A549 (cell line): ENCODE measurements around the gene EMILIN1. TPM values are rescaled to one million over a fixed set of nuclear protein-coding genes. Genes with fewer than 3 reads are reported as not detected.
A peak's percentile ranks its signal among the peaks of the same experiment; 100 is the strongest.

Experiments
- ATAC-seq, 2 experiments: fragments of 200-7000 bp in 1 of 2; fragments of >200 bp in 1 of 2; cut with Nextera tagmentation in 1 of 2; cut with Tn5 transposase in 1 of 2; 3 replicates each; pipeline versions ENCODE4 v1.8.0 to v1.9.1; 2018 to 2020; ENCODE audit warnings: mild to moderate bottlenecking in 1 of 2, moderate library complexity in 1 of 2
- CTCF ChIA-PET: fragments of 300-600 bp; sonication (Branson Sonifier 250); formaldehyde crosslinking; extraction: SDS; loops from one replicate; lab custom pipeline; 2021; ENCODE audit warnings: antibody characterized with exemption, inconsistent platforms; lab: Yijun Ruan, JAX
- POLR2A ChIA-PET: fragments of 350-600 bp; formaldehyde crosslinking; extraction: SDS; loops from one replicate; lab custom pipeline; 2021; ENCODE audit warnings: antibody characterized with exemption, inconsistent platforms; lab: Yijun Ruan, JAX
- DNase-seq, 2 experiments: peaks; one replicate each; pipeline versions ENCODE4 v3.0.0 to v3.0.0-alpha.2; 2011 to 2016; ENCODE audit warnings: low read depth in 1 of 2, low spot score in 1 of 2
- FAIRE-seq: peaks from 2 replicates; lab custom pipeline; 2011; peaks lifted over from hg19 to GRCh38; lab: Jason Lieb, UNC
- H3K27ac ChIP-seq, 2 experiments: fragments of >200 bp; sonication (Bioruptor Twin); formaldehyde crosslinking; 3 replicates each; pipeline ENCODE4 v1.5.1; 2016 to 2017
- H3K4me1 ChIP-seq: fragments of >200 bp; sonication (Bioruptor Twin); formaldehyde crosslinking; 3 replicates; pipeline ENCODE4 v1.6.1; 2016
- H3K4me2 ChIP-seq: fragments of >200 bp; sonication (Bioruptor Twin); formaldehyde crosslinking; 3 replicates; pipeline ENCODE4 v1.6.1; 2016
- H3K4me3 ChIP-seq: fragments of >200 bp; sonication (Bioruptor Twin); formaldehyde crosslinking; 3 replicates; pipeline ENCODE4 v1.5.1; 2016
- H3K9me3 ChIP-seq: fragments of >200 bp; sonication (Bioruptor Twin); formaldehyde crosslinking; 3 replicates; pipeline ENCODE4 v1.6.1; 2016
- BHLHE40 ChIP-seq: IDR thresholded peaks from 2 replicates; pipeline ENCODE4 v1.6.1; 2012; ENCODE audit warnings: low read depth, low read length, inconsistent platforms
- CTCF ChIP-seq: fragments of >200 bp; sonication (Bioruptor Twin); formaldehyde crosslinking; IDR thresholded peaks from 3 replicates; pipeline ENCODE4 v1.5.1; 2016
- E2F6 ChIP-seq: IDR thresholded peaks from 2 replicates; pipeline ENCODE4 v1.6.1; 2012; ENCODE audit warnings: low read depth, borderline replicate concordance
- EHF ChIP-seq: fragments of 250-450 bp; sonication (Bioruptor Pico); IDR thresholded peaks from 2 replicates; pipeline ENCODE4 v1.5.0; 2020; ENCODE audit warnings: mild to moderate bottlenecking
- EHMT2 ChIP-seq: fragments of 200-600 bp; sonication (generic); IDR thresholded peaks from 2 replicates; pipeline ENCODE4 v1.6.1; 2016; ENCODE audit warnings: antibody characterized with exemption, low read depth, mild to moderate bottlenecking, moderate library complexity
- GATA3 ChIP-seq: IDR thresholded peaks from 2 replicates; pipeline ENCODE4 v1.6.1; 2012; ENCODE audit warnings: borderline replicate concordance
- HMGXB4 ChIP-seq: fragments of 250-450 bp; sonication (Bioruptor Pico); IDR thresholded peaks from 2 replicates; pipeline ENCODE4 v1.5.0; 2021; ENCODE audit warnings: mild to moderate bottlenecking, moderate library complexity, borderline replicate concordance
- HOXB13 ChIP-seq: fragments of 250-450 bp; sonication (Bioruptor Pico); IDR thresholded peaks from 2 replicates; pipeline ENCODE4 v1.5.0; 2020; ENCODE audit warnings: low read depth, mild to moderate bottlenecking, moderate library complexity
- HOXB5 ChIP-seq: fragments of 250-450 bp; sonication (Bioruptor Pico); IDR thresholded peaks from 2 replicates; pipeline ENCODE4 v1.5.0; 2020; ENCODE audit warnings: mild to moderate bottlenecking, moderate library complexity
- JUN ChIP-seq, 2 experiments: fragments of >200 bp; sonication (Bioruptor Twin); formaldehyde crosslinking; IDR thresholded peaks; 2 replicates in 1 of 2; 3 replicates in 1 of 2; pipeline ENCODE4 v1.6.1; 2016 to 2017
- JUNB ChIP-seq: fragments of >200 bp; sonication (Bioruptor Twin); formaldehyde crosslinking; IDR thresholded peaks from 2 replicates; pipeline ENCODE4 v1.6.1; 2016
- KDM1A ChIP-seq: fragments of 200-600 bp; sonication (generic); IDR thresholded peaks from 2 replicates; pipeline ENCODE4 v1.6.1; 2016; ENCODE audit warnings: low read depth, mild to moderate bottlenecking
- MAX ChIP-seq: IDR thresholded peaks from 2 replicates; pipeline ENCODE4 v1.6.1; 2012
- NFE2L2 ChIP-seq: fragments of 150-350 bp; conservative IDR thresholded peaks from 2 replicates; pipeline ENCODE4 v1.6.1; 2014; ENCODE audit warnings: low read length
- PHF8 ChIP-seq: fragments of 200-600 bp; sonication (generic); IDR thresholded peaks from 2 replicates; pipeline ENCODE4 v1.6.1; 2016; ENCODE audit warnings: low read depth, mild to moderate bottlenecking, antibody characterized with exemption, moderate library complexity, borderline replicate concordance
- POLR2AphosphoS2 ChIP-seq: conservative IDR thresholded peaks from 2 replicates; pipeline ENCODE4 v1.6.1; 2012; ENCODE audit warnings: low read length, improper control_type of control experiment, inconsistent platforms
- RARB ChIP-seq: fragments of 250-450 bp; sonication (Bioruptor Pico); IDR thresholded peaks from 2 replicates; pipeline ENCODE4 v1.8.0; 2021; ENCODE audit warnings: mild to moderate bottlenecking, moderate library complexity
- RCOR1 ChIP-seq: fragments of 150-350 bp; IDR thresholded peaks from 2 replicates; pipeline ENCODE4 v1.6.1; 2014; ENCODE audit warnings: antibody characterized with exemption, low read length, low read depth
- RFX5 ChIP-seq: fragments of 450-650 bp; IDR thresholded peaks from 2 replicates; pipeline ENCODE4 v1.7.1; 2014; ENCODE audit warnings: antibody characterized with exemption, mild to moderate bottlenecking, moderate library complexity
- TFCP2L1 ChIP-seq: fragments of 250-450 bp; sonication (Bioruptor Pico); IDR thresholded peaks from 2 replicates; pipeline ENCODE4 v1.5.0; 2021; ENCODE audit warnings: mild to moderate bottlenecking
- TP53 ChIP-seq: fragments of 250-450 bp; sonication (Bioruptor Pico); IDR thresholded peaks from 2 replicates; pipeline ENCODE4 v1.5.0; 2021; ENCODE audit warnings: mild to moderate bottlenecking, moderate library complexity
- ZC3H11A ChIP-seq: fragments of 450-650 bp; IDR thresholded peaks from 2 replicates; pipeline ENCODE4 v1.6.1; 2014; ENCODE audit warnings: antibody characterized with exemption, mild to moderate bottlenecking
- WGBS: methylation state at CpG from one replicate; pipeline ENCODE4 v1.1.6; 2017; ENCODE audit errors: missing lambda C conversion rate; 5-methylcytosine and 5-hydroxymethylcytosine counted together
- polyA plus RNA-seq, 4 experiments: library from polyadenylated mRNA; depleted of rRNA in 3 of 4; stranded (reverse); fragments of >200 nt; fragmentation: RNase III in 1 of 4; extraction: RNeasy Plus Mini Kit Qiagen cat#74134 plus additional on column Dnase treatment in 1 of 4; gene quantifications; 2 replicates in 3 of 4; 3 replicates in 1 of 4; pipeline ENCODE4 v1.2.3, GENCODE V29; 2011 to 2017

Gene EMILIN1
- polyA plus RNA-seq, 2 of the 4 experiments (the other 2 are of a cell fraction) = 0.13 to 0.49 TPM

GRCh38 chr2:27076323-27076722, 2.1 kb upstream of the EMILIN1 start:
- Histone ChIP-seq H3K4me1 (peaks cover 7% of the 10 kb centered on the region), H3K4me3 (no peak overlapping the region), H3K9me3 (no peaks in the 10 kb centered on the region), H3K27ac (no peak overlapping the region), H3K4me2 (no peak overlapping the region)
- 80% methylated on average over 4 of the region's 4 CpGs for WGBS
- DNase-seq = peak in 1 of 2 experiments; percentile 30
- ATAC-seq = no peak
- no peak for TF ChIP-seq BHLHE40
- TF ChIP-seq NFE2L2 = no peak; the same call in none of the 2 replicates
- TF ChIP-seq HOXB13 (CRISPR knock-in tag) = no peak
- TF ChIP-seq ZC3H11A = no peak
- no peak for TF ChIP-seq E2F6
- no peak for TF ChIP-seq CTCF
- TF ChIP-seq EHMT2 = no peak
- CTCF ChIA-PET = interaction anchor here (1.2 to 1.5 kb wide), 4 partner anchors 9 to 22 kb away, joined by 3 to 9 read pairs (median 6); partner anchors contain the start of gene KHK
- FAIRE-seq = no peak
- POLR2A ChIA-PET = no interaction called here

GRCh38 chr2:27077231-27077630, 1.2 kb upstream of the EMILIN1 start:
- ChIA-PET CTCF (interaction anchor here (0.6 to 1.5 kb wide), 7 partner anchors 8 to 226 kb away, joined by 3 to 9 read pairs (median 3); partner anchors contain the start of gene KHK), POLR2A (no interaction called here)
- FAIRE-seq (no peak), DNase-seq (no peak), ATAC-seq (no peak)
- H3K4me2 ChIP-seq = no peak overlapping the region
- no peaks in the 10 kb centered on the region for H3K9me3 ChIP-seq
- 78% methylated on average over 7 of the region's 7 CpGs for WGBS
- no peak overlapping the region for H3K4me3 ChIP-seq
- H3K27ac ChIP-seq = no peak overlapping the region
- no peak for TF ChIP-seq RCOR1
- TF ChIP-seq JUNB = no peak
- no peak for TF ChIP-seq TFCP2L1 (CRISPR knock-in tag)
- TF ChIP-seq EHMT2 = no peak
- no peak for TF ChIP-seq POLR2AphosphoS2
- no peak for TF ChIP-seq PHF8
- TF ChIP-seq KDM1A = no peak
- no peak for TF ChIP-seq JUN (IDR thresholded peaks at IDR 0.05)
- TF ChIP-seq NFE2L2 = no peak
- no peak for TF ChIP-seq HMGXB4 (CRISPR knock-in tag)
- no peak for TF ChIP-seq RFX5
- no peak for TF ChIP-seq CTCF
- TF ChIP-seq MAX = no peak
- TF ChIP-seq EHF (CRISPR knock-in tag) = no peak
- TF ChIP-seq RARB (CRISPR knock-in tag) = no peak
- TF ChIP-seq HOXB5 (CRISPR knock-in tag) = no peak
- TF ChIP-seq TP53 = no peak
- no peak for TF ChIP-seq GATA3
- H3K4me1 ChIP-seq = peaks cover 11% of the 10 kb centered on the region
